Measurements from ENCODE around the gene GDF2. TPM values are rescaled to one million over a fixed set of nuclear protein-coding genes. Genes with fewer than 3 reads are reported as not detected.

The GDF2 gene
- total and polyA plus RNA-seq, 10 of the 15 experiments (the other 5 are each of a cell fraction or from before 2014, with no cell fraction given), result not detected

GRCh38 chr10:47298715-47299114 is 23.5 kb upstream of the GDF2 start (continued):
- TF ChIP-seq RELA (IDR thresholded peaks at IDR 0.05; ENCODE audit: borderline replicate concordance, partially characterized antibody), result no peak

GRCh38 chr10:47299611-47300428 is 22.4 kb upstream of the GDF2 start, which contains the start of gene GDF10:
GDF10 (plus strand) TSS chr10:47300197; CDS start chr10:47300652, 455 bp downstream.
- Histone ChIP-seq H3K27me3 (replicated peaks in 1 of 2; ENCODE audit: control insufficient read depth in 2 of 2, insufficient read depth in 2 of 2, low read length in 1 of 2) (peaks cover 3 to 9% of the 10 kb centered on the region in 2 experiments; a peak in 3 of 4 replicates), H3K79me2 (ENCODE audit: control insufficient read depth, insufficient read depth, low read length) (no peaks in the 10 kb centered on the region), H3K4me2 (ENCODE audit: control insufficient read depth, insufficient read depth) (no peak within 1 kb of the TSS), H3K9ac (ENCODE audit: control insufficient read depth, insufficient read depth, low read length) (no peak within 1 kb of the TSS), H3K4me1 (ENCODE audit: control insufficient read depth, insufficient read depth, low read length) (no peaks in the 10 kb centered on the region), H3K4me3 (no peak within 1 kb of the TSS), H3K9me3 (replicated peaks; ENCODE audit: control insufficient read depth, insufficient read depth, low read length) (no peaks in the 10 kb centered on the region), H3K36me3 (ENCODE audit: control insufficient read depth in 2 of 2, insufficient read depth in 2 of 2, low read length in 1 of 2) (no peaks in the 10 kb centered on the region), H3K27ac (ENCODE audit: control insufficient read depth, insufficient read depth) (no peak within 1 kb of the TSS), H2AFZ (ENCODE audit: control insufficient read depth, low read depth, low read length) (no peak within 1 kb of the TSS), H4K20me1 (ENCODE audit: control insufficient read depth, insufficient read depth) (no peaks in the 10 kb centered on the region)
- POLR2A ChIA-PET, result no interaction called here
- ATAC-seq, result no peak
- no peak for DNase-seq (ENCODE audit: low read depth, low spot score)
- SMC1A ChIA-PET (ENCODE audit: uncharacterized antibody, unreplicated experiment), result no interaction called here
- in situ Hi-C loops (cut with MboI), result no loop called here
- TF ChIP-seq POLR2AphosphoS2 (IDR thresholded peaks at IDR 0.05; ENCODE audit: low read depth, low read length) (no peak), SP1 (IDR thresholded peaks at IDR 0.05; ENCODE audit: low read depth, low read length) (no peak), CBX3 (IDR thresholded peaks at IDR 0.05; ENCODE audit: borderline replicate concordance, low read depth) (no peak), ELK1 (IDR thresholded peaks at IDR 0.05; ENCODE audit: low read depth, low read length) (no peak), E2F8 (IDR thresholded peaks at IDR 0.05; ENCODE audit: low read depth, partially characterized antibody) (no peak), ZNF622 (IDR thresholded peaks at IDR 0.05) (no peak)
- TF ChIP-seq, protein P1, sequence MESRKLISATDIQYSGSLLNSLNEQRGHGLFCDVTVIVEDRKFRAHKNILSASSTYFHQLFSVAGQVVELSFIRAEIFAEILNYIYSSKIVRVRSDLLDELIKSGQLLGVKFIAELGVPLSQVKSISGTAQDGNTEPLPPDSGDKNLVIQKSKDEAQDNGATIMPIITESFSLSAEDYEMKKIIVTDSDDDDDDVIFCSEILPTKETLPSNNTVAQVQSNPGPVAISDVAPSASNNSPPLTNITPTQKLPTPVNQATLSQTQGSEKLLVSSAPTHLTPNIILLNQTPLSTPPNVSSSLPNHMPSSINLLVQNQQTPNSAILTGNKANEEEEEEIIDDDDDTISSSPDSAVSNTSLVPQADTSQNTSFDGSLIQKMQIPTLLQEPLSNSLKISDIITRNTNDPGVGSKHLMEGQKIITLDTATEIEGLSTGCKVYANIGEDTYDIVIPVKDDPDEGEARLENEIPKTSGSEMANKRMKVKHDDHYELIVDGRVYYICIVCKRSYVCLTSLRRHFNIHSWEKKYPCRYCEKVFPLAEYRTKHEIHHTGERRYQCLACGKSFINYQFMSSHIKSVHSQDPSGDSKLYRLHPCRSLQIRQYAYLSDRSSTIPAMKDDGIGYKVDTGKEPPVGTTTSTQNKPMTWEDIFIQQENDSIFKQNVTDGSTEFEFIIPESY (IDR thresholded peaks at IDR 0.05), result no peak
- TF ChIP-seq, protein P2, sequence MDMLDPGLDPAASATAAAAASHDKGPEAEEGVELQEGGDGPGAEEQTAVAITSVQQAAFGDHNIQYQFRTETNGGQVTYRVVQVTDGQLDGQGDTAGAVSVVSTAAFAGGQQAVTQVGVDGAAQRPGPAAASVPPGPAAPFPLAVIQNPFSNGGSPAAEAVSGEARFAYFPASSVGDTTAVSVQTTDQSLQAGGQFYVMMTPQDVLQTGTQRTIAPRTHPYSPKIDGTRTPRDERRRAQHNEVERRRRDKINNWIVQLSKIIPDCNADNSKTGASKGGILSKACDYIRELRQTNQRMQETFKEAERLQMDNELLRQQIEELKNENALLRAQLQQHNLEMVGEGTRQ (IDR thresholded peaks at IDR 0.05; ENCODE audit: borderline replicate concordance, low read depth, low read length), result no peak
- 58% methylated on average over 25 of the region's 64 CpGs for WGBS (ENCODE audit: insufficient coverage, insufficient replicate concordance, low lambda C conversion rate, missing lambda C conversion rate)
- no TSS peak for BruUV-seq (replicated peaks)
- RAD21 ChIA-PET (ENCODE audit: unreplicated experiment), result no interaction called here
- FAIRE-seq, result no peak
- intact Hi-C loops (cut with micrococcal nuclease; ENCODE audit: unreplicated experiment), result no loop called here
- CTCF ChIA-PET, result no interaction called here

Data from GM12878 (cell line).